Ishikawa (cell line): ENCODE results near the gene SERPINB4.
"Not testable (repeated sequence)": the region's sequence is repeated elsewhere in the genome, so short reads cannot be mapped to it uniquely, and the experiment has no call there.

Source experiments
- CEBPB ChIP-seq: IDR thresholded peaks from 2 replicates; pipeline ENCODE4 v1.6.1; 2012
- CREB1 ChIP-seq: IDR thresholded peaks from 2 replicates; pipeline ENCODE4 v1.6.1; 2012; ENCODE audit warnings: low read depth
- EGR1 ChIP-seq: IDR thresholded peaks from 2 replicates; pipeline ENCODE4 v1.6.1; 2012
- EP300 ChIP-seq: IDR thresholded peaks from 2 replicates; pipeline ENCODE4 v1.6.1; 2012; ENCODE audit warnings: borderline replicate concordance
- FOXM1 ChIP-seq: IDR thresholded peaks from 2 replicates; pipeline ENCODE4 v1.6.1; 2012; ENCODE audit warnings: low read depth, borderline replicate concordance
- NFIC ChIP-seq: IDR thresholded peaks from 2 replicates; pipeline ENCODE4 v1.6.1; 2012
- RAD21 ChIP-seq: IDR thresholded peaks from 2 replicates; pipeline ENCODE4 v1.6.1; 2012; ENCODE audit warnings: low read depth
- TAF1 ChIP-seq: IDR thresholded peaks from 2 replicates; pipeline ENCODE4 v1.6.1; 2012; ENCODE audit warnings: low read depth, mild to moderate bottlenecking
- TCF12 ChIP-seq: IDR thresholded peaks from 2 replicates; pipeline ENCODE4 v1.6.1; 2012; ENCODE audit warnings: low read depth
- TEAD4 ChIP-seq: IDR thresholded peaks from 2 replicates; pipeline ENCODE4 v1.6.1; 2012
- YY1 ChIP-seq: IDR thresholded peaks from 2 replicates; pipeline ENCODE4 v1.6.1; 2012; ENCODE audit warnings: low read depth
- ZBTB7A ChIP-seq: IDR thresholded peaks from 2 replicates; pipeline ENCODE4 v1.6.1; 2012; ENCODE audit warnings: low read depth
- TF ChIP-seq, protein P1 (sequence below): IDR thresholded peaks from 2 replicates; pipeline ENCODE4 v1.6.1; 2012
- TF ChIP-seq, protein P2 (sequence below): IDR thresholded peaks from 2 replicates; pipeline ENCODE4 v1.6.1; 2012; ENCODE audit warnings: low read depth, mild to moderate bottlenecking
- TF ChIP-seq, protein P3 (sequence below): IDR thresholded peaks from 2 replicates; pipeline ENCODE4 v1.6.1; 2012

SERPINB4 gene

DNA sequence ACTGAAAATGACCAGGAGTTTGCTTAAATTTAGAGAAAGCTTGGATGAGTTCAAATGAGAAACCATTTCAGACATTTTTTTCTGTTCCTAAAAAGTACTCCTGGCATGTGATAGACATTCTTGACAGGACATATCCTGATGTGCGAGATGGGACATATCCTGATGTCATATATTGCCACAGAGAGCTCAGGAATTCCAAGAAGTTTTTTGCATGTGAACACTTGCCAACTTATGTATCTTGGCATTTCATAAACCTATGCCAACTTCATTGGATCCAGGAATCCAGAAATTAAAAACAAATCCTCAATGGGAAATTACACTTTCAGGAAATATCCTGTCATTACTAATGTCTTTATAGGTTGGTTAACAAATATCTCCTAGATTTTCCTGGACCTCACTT is 20.5 kb upstream of the SERPINB4 start:
- TF ChIP-seq NFIC (no peak), ZBTB7A (no peak), TCF12 (no peak), YY1 (no peak), EGR1 (no peak), EP300 (no peak), CREB1 (no peak), FOXM1 (no peak), RAD21 (no peak), TEAD4 (no peak)
- TF ChIP-seq, protein P1, sequence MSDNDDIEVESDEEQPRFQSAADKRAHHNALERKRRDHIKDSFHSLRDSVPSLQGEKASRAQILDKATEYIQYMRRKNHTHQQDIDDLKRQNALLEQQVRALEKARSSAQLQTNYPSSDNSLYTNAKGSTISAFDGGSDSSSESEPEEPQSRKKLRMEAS: no peak
- TF ChIP-seq, protein P2, sequence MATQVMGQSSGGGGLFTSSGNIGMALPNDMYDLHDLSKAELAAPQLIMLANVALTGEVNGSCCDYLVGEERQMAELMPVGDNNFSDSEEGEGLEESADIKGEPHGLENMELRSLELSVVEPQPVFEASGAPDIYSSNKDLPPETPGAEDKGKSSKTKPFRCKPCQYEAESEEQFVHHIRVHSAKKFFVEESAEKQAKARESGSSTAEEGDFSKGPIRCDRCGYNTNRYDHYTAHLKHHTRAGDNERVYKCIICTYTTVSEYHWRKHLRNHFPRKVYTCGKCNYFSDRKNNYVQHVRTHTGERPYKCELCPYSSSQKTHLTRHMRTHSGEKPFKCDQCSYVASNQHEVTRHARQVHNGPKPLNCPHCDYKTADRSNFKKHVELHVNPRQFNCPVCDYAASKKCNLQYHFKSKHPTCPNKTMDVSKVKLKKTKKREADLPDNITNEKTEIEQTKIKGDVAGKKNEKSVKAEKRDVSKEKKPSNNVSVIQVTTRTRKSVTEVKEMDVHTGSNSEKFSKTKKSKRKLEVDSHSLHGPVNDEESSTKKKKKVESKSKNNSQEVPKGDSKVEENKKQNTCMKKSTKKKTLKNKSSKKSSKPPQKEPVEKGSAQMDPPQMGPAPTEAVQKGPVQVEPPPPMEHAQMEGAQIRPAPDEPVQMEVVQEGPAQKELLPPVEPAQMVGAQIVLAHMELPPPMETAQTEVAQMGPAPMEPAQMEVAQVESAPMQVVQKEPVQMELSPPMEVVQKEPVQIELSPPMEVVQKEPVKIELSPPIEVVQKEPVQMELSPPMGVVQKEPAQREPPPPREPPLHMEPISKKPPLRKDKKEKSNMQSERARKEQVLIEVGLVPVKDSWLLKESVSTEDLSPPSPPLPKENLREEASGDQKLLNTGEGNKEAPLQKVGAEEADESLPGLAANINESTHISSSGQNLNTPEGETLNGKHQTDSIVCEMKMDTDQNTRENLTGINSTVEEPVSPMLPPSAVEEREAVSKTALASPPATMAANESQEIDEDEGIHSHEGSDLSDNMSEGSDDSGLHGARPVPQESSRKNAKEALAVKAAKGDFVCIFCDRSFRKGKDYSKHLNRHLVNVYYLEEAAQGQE: no peak
- TF ChIP-seq, protein P3, sequence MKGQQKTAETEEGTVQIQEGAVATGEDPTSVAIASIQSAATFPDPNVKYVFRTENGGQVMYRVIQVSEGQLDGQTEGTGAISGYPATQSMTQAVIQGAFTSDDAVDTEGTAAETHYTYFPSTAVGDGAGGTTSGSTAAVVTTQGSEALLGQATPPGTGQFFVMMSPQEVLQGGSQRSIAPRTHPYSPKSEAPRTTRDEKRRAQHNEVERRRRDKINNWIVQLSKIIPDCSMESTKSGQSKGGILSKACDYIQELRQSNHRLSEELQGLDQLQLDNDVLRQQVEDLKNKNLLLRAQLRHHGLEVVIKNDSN: no peak

DNA sequence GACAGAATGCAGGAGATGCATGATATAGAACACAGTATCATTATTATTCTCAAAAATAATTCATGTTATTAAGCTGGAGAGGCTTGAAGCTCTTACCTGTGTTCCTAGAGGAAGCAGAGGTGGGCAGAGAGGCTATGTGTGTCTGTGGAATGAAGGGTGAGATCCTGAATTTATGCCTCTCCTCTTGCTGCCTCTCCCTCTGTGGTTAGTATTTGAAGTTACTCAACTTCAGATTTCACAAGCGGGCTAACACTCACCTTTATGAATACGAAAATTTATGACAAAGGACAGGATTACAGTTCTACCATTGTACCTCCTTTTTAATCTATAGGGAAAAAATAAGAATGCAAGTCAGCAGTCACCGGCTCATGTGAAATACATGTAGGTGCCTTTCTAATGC is 17.7 kb upstream of the SERPINB4 start, which contains the start of gene SERPINB3:
Gene SERPINB3, minus strand, starts transcription at position 144 of the 400 bp plus-strand sequence. CDS start 677 bp downstream, outside the sequence.
- TF ChIP-seq, protein P3: not testable (repeated sequence)
- not testable (repeated sequence) for TF ChIP-seq EGR1, NFIC

DNA sequence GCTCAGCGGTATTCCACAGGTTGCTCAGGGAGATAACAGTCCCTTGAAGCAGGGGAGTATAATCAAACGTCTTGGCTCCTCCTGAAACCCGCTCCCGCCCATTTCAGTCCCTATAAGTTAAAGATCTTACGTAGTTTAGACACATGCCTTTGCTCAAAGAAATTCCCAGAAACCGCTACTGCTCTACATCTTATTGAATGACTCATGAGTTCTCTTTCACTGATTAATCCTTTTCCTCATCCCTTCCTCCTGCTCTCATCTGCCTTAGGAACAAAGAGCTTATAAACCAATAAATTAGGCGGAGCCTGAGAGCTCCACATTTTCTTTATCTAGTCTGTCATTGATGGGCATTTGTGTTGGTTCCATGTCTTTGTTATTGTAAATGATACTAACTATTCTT is 4.2 kb upstream of the SERPINB4 start:
- TF ChIP-seq, protein P3: no peak
- no peak for TF ChIP-seq YY1
- no peak for TF ChIP-seq CEBPB
- TF ChIP-seq ZBTB7A: no peak

DNA sequence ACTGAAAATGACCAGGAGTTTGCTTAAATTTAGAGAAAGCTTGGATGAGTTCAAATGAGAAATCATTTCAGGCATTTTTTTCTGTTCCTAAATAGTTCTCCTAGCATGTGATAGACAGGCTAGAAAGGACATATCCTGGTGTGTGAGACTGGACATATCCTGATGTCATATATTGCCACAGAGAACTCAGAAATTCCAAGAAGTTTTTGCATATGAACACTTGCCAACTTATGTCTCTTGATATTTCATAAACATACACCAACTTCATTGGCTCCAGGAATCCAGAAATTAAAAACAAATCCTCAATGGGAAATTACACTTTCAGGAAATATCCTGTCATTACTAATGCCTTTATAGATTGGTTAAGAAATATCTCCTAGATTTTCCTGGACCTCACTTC is 2.9 kb upstream of the SERPINB4 start:
- TF ChIP-seq FOXM1 (no peak), CREB1 (no peak), TAF1 (no peak), CEBPB (no peak), TEAD4 (no peak), EP300 (no peak), NFIC (no peak)
- TF ChIP-seq, protein P3: no peak
- TF ChIP-seq, protein P2: no peak
- TF ChIP-seq, protein P1: no peak

DNA sequence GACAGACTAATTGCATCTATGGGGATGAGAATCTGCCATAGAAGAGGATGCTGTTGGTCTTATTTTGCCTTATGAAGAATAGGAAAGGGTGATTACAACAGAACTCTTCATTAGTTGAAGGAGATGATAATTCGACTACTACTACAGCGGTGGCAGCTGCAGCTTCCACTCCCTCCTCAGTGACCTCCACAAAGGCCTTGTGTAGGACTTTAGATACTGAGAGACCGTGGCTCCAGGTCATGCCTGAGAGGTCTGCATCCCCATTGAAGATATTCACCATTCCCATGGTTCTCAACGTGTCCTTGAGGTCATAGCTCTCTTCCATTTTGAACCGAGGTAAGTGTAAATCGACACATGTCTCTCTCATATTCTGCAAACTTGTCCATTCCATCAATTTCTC is 6.4 kb downstream of the SERPINB4 start:
- TF ChIP-seq FOXM1 (no peak), NFIC (no peak), YY1 (no peak), EP300 (no peak), ZBTB7A (no peak), RAD21 (no peak), CREB1 (no peak), TEAD4 (no peak), CEBPB (no peak), TCF12 (no peak), EGR1 (no peak), TAF1 (no peak)
- TF ChIP-seq, protein P1: no peak
- TF ChIP-seq, protein P3: no peak
- TF ChIP-seq, protein P2: no peak
